CD4-positive, alpha-beta T cell treated with Interleukin-2 at 100 ng/mL for 4 hours (primary cell): ENCODE measurements around the gene RAI14.
A peak's percentile ranks its signal among the peaks of the same experiment; 100 is the strongest.
"Not testable (repeated sequence)": the region's sequence is repeated elsewhere in the genome, so short reads cannot be mapped to it uniquely, and the experiment has no call there.

ENCODE experiments used
- DNase-seq: peaks from one replicate; pipeline ENCODE4 v3.0.0-alpha.2; 2020; ENCODE audit warnings: low spot score

RAI14 gene

GRCh38 chr5:34820593-34820992 lies 164.5 kb downstream of the RAI14 start:
- no peak for DNase-seq

- DNase-seq = no peak
These were observed 167.0 kb downstream of the RAI14 start for GRCh38 chr5:34822956-34823715.

- DNase-seq = no peak
These were observed 170.2 kb downstream of the RAI14 start for GRCh38 chr5:34826347-34826746.

- no peak for DNase-seq
These were observed 171.7 kb downstream of the RAI14 start for GRCh38 chr5:34827588-34828506.

GRCh38 chr5:34830827-34831226 lies 174.7 kb downstream of the RAI14 start:
- not testable (repeated sequence) for DNase-seq

DNA sequence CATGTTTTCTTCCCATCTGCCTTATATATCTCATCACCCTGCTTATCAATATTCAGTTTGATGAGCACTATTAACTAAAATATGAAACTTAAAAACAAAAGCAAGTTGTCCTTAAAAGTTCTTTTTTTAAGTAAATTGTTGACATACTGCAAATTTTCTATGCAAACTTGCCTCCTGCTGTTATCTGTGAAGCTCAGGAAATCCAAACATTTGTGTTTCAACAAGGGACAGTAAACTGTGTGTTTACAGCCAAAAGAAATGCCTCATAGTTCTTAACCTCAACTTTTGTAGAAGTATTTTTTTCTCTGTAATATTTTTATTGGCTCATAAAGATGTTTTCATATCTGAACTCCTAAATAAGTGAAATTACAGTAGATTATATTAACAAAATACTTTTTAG lies 175.2 kb downstream of the RAI14 start:
- DNase-seq = no peak

GRCh38 chr5:34832568-34832967 lies 176.4 kb downstream of the RAI14 start:
- DNase-seq = no peak

GRCh38 chr5:34833090-34833489 lies 177.0 kb downstream of the RAI14 start:
- no peak for DNase-seq

DNA sequence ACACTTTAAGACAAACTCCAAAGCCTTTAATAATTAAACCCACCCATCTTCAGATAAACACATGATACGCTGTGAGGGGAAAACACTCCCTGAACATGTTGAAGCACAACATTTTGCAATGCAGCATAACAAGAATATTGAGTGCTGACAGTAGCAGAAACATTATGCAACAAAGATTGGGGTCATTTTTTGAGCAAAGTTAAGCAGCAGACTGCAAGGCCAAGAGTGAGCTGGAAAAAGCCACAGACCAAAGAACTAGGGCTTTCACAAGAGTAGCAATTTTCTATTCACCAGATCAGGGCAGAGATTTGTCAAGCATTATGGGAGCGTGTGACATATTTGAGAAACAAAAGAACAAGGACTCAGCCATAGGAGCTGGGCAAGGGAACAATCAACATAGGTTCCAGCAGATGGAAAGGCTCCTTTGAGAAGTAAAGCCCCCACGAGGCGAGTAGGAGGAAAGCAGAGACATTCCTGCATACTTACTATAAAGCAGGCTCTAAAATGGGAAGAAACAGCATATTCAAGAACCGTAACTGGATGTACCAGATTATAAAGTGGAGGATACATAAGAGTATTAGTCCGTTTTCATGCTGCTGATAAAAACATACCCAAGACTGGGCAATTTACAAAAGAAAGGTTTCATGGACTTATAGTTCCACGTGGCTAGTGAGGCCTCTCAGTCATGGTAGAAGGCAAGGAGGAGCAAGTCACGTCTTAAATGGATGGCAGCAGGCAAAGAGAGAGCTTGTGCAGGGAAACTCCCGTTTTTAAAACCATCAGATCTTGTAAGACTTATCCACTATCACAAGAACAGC lies 178.1 kb downstream of the RAI14 start:
- no peak for DNase-seq

- DNase-seq = no peak
These were observed 178.6 kb downstream of the RAI14 start for GRCh38 chr5:34834794-34835089.

DNA sequence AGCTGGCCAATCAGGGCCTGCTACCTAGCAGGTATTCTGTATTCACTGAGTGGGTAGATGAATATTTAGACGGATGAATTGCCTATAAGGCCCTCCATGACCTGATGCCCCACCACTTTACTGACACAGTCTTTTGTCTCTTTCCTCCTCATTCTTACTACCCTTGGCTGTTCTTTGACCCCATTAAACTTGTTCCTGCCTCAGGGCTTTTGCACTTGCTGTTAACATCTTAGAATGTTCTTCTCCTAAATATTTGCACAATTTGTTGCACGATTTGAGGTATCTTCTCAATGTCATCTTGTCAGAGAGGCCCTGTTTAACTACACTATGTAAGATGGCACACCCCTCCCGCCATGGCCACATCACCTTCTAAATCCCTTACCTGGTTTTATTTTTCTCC lies 179.5 kb downstream of the RAI14 start:
- DNase-seq = no peak

DNA sequence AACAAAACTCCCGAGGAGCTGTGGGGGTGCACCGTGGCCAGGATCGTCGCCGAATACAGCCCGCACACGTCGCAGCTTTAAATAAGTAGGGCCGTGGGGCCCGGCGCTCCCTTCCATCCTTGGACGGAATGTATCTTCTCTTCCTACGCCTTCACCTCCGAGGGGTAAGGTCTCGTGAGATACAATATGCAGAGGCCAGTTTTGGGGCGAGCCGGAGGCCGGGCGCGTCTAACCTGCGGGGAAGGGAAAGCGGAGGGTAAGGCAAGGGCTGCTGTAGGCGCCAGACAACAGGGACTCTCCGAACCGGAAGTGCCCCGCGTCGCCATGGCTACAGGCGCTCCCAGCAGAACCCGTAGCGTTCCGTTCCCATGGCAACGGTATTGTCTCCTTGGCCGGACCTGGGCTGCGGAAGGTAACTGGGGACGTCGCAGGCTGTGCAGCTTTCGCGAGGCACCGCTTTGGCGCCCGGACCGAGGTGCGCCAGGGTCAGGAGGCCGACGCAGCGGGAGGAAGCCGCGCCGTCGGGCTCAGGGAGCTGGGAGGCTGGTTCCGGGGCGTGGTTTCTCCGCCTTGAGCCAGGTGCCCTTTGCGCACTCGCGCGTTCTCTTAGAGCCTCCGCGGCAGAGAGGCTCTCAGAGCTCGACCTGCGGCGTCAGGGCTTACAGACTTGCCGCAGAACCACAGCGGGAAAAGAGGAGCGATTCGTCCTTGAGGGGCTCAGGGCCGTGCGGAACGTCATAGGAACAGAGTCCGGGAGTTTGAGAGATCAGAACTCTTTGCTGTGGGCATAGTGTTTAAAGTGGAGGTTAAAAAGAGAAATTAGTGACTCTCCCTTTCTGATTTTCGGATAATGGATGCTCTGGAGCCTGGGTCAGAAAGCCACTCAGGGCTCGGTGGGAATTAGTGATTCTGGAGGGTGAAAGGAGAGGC lies 182.9 kb downstream of the RAI14 start, which contains the start of gene TTC23L:
Gene TTC23L, plus strand, starts transcription at position 380 of the 930 bp plus-strand sequence. CDS start 1,508 bp downstream, outside the sequence.
- DNase-seq = peak; percentile 93

GRCh38 chr5:34841816-34842215 lies 185.7 kb downstream of the RAI14 start:
- DNase-seq = no peak

- DNase-seq = no peak
These were observed 186.4 kb downstream of the RAI14 start for GRCh38 chr5:34842554-34842953.

DNA sequence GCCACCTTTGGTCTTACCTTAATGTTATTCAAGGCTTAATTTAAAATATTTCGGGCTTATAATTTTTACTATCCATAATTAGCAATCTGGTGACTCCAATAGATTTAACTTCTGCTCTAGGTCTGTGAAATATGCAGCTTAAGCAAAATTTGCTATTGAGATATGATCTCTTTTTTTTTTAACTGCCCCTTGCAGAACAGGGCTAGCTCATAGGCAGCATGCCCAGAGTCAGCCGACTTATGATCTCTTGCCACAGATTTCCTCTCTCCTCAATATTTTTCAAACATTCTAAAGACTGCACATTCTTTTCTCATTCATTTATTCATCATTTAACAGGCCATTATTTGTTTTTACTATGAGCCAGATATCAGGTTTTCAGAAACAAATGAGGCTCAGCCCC lies 187.4 kb downstream of the RAI14 start:
- no peak for DNase-seq

GRCh38 chr5:34844106-34844505 lies 188.0 kb downstream of the RAI14 start:
- no peak for DNase-seq

GRCh38 chr5:34844999-34845398 lies 188.9 kb downstream of the RAI14 start:
- no peak for DNase-seq

DNA sequence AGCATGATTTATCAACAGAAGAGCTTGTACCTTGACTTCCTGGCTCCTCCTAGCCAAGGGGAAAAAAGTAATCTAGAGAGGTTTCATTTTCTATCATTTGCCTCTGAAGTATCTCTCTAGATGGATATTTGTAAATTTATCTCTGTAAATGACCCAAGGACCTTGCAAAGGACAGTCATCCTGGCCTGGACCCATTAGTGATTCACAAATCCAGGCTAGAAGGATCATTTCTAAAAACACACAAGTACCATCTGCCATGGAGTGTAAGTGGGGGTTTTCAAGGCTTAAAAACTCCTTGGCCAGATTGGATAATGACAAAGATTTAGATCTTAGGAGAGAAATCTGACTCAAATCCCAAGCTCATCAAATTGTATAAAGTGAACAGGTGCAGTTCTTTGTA lies 190.9 kb downstream of the RAI14 start:
- DNase-seq = no peak

DNA sequence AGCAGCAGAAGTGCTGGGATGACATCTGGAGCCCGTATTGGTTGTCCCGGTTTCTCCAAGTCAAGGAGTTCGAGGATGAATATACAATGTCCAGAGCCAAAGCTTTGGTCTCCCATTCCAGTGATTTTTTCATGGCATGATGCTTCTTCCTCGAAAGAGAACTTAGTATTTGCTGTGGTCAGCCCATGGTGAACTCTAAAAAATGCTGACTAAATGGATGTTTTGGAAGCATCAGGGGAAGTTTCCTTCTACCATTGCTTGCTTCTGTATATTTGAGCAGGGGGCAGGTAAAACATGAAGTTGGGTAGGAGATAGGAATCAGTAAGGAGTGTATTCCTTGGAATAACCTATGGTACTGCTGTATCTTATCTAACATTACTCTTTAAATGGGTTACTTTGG lies 191.4 kb downstream of the RAI14 start:
- no peak for DNase-seq

DNA sequence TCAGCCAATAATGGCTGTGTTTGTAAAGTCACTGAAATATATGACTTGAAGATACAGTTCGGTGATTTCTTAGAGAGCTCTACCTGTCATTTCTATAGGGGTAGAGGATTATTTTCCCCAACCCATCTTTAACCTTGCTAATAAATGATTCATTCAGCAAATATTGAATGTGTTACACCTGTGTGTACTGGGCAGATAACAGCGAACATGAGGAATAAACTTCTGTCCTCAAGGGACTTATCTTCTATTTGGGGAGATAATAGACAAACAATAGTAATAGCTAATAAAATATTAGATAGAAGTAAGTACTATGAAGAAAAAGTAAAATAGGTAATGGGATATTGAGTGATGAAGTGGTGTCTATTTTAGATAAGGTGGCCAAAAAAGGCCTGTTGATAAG lies 192.1 kb downstream of the RAI14 start:
- DNase-seq = no peak

- no peak for DNase-seq
These were observed 193.1 kb downstream of the RAI14 start for GRCh38 chr5:34849253-34849652.
